ENCODE data around the gene PLEKHH3. TPM values are rescaled to one million over a fixed set of nuclear protein-coding genes. Genes with fewer than 3 reads are reported as not detected.
"Not testable (repeated sequence)": the region's sequence is repeated elsewhere in the genome, so short reads cannot be mapped to it uniquely, and the experiment has no call there.

The PLEKHH3 gene
- total RNA-seq, 1 donor from 2014 or later = 26.1 TPM

GRCh38 chr17:42674755-42675347 is 1.9 kb downstream of the PLEKHH3 start:
- ATAC-seq (no peak), DNase-seq (ENCODE audit: missing footprints) (no peak)
- intact Hi-C loops (cut with DNase I) = no loop called here

DNA sequence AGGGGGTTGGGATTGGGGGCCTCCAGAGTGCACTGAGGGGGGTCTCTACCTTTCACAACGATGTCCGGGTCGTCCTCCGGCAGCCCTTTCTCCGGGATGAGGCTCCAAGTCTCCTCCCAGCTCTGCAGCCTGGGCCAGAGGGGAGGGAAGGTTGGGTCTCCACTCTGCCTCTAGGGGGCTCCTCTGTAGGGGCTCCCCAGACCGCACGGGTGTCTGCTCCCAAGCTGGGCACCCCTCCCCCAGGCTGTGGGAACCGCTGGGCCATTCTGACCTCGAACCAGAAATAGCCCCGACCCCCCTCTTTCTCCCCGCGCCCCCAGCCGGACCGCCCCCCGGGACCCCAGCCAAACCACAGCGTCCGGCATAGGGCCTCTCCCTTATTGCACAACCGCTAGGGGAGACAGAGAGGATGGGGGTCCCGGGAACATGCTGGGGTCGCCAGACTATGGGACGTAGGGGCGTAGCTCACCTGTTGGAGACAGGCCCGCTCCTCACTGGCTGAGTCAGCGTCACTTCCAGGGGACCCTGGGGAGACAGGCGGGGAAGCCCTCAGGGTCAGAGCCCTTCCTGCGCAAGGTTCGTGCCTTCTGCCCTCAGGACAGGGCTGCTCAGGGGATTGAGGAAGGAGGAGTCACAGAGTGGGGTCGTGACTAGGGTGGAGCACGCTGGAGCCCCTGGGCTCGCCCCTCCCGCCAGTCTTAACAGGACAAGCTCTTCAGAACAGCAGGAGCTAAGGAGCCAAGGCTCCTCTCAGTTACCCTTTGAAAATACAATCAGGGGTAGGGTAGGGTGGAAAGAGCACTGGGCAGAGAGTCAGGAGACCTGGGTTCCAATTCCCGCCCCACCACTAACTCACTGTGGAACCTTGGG is 2.7 kb downstream of the PLEKHH3 start:
- DNase-seq (ENCODE audit: missing footprints) (peak; percentile 84), ATAC-seq (peak; percentile 2)
- intact Hi-C loops (cut with DNase I) = no loop called here

DNA sequence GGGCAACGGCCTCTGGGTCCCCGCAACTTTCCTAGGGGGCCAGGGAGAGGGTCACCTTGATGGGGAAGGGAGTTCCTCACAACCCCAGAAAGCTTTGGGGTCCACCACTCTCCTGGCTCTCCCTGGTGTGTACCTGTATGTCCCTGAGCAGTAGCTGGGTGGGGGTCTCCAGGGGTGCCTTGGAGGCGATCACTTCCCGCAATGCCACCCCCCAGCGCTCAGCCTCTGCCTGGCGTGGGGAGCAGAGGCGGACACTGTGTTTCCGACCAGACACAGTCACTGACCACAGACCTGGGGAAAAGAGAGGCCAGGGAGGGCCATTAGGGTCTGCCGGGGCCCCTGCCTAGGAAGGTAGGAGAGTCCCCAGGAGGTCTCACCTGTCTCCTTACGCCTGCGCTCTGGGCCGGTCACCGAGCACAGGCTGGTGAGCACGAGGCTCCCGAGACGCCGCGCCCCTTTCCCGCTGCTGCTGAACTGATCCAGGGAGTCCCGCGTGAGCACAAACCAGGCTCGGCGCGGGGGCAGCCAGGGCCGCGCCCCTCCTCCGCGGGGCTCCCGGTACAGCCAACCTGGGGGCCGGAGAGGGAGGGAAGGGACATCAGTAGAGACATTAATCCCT is 3.4 kb downstream of the PLEKHH3 start:
- DNase-seq (ENCODE audit: missing footprints) (no peak), ATAC-seq (no peak)

GRCh38 chr17:42672038-42672437 is 4.8 kb downstream of the PLEKHH3 start:
- intact Hi-C loops (cut with DNase I) = no loop called here
- ATAC-seq (no peak), DNase-seq (ENCODE audit: missing footprints) (no peak)

More for the DNA sequence above, 3.4 kb downstream of the PLEKHH3 start:
- intact Hi-C loops (cut with DNase I) = no loop called here

- ATAC-seq = no peak
- no peak for DNase-seq (ENCODE audit: missing footprints)
- intact Hi-C loops (cut with DNase I) = no loop called here
Observed at GRCh38 chr17:42670789-42671657, 5.8 kb downstream of the PLEKHH3 start.

DNA sequence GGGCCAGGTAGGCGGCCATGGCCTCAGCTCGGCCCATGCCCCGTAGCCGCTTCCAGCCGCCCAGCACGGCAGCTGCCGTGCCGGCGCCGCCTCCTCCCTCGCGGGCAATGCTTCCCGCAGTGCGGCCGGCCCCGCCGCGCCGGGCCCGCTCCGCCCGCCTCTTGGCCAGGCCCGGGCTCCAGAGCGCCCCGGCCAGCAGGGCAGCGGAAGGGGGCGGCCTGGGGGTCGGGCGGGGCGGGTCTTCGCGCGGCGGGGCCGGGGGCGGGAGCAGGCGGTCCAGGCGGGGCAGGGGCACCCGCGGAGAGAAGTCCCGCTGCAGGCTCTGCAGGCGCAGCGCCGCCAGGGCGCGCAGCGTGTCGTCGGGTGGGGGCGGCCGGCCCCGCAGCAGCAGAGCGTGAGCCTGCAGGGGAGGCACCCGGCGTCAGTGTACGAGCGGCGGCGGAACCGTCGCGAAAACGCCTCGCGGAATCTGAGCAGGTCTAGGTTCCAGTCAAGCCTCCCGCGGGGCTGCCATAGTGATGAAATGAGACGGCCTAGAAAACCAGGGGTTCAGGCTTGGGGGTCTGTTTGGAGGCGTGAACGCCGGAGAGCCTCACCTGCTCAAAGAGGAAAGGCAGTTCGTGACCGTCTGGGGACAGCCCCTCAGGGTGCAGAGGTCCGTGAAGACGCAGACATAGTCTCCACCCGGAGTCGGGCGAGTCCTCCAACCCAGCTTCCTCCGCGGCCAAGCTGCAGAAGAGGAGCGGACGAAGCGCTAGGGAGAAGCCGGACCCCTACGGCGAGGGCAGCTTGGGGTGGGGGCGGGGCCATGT is 6.6 kb downstream of the PLEKHH3 start:
- no peak for ATAC-seq
- intact Hi-C loops (cut with DNase I) = no loop called here
- no peak for DNase-seq (ENCODE audit: missing footprints)

DNA sequence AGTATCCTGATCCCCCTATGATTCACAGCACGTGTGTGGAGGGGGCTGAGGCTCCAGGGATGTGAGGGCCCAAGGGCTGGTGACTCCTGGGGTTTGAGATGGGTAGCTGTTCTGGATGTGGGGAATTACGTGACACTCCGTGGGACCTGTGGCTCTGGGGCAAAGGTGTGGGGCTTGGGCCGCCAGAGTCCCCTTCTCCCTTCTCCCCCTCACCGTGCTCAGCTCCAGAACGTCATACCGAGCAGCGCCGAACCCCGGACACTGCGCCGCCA is 7.2 kb downstream of the PLEKHH3 start:
- intact Hi-C loops (cut with DNase I) = no loop called here
- DNase-seq (ENCODE audit: missing footprints) (no peak), ATAC-seq (no peak)

GRCh38 chr17:42667088-42667951 is 9.5 kb downstream of the PLEKHH3 start:
- ATAC-seq = peak; percentile 47
- intact Hi-C loops (cut with DNase I) = no loop called here
- no peak for DNase-seq (ENCODE audit: missing footprints)

- DNase-seq (ENCODE audit: missing footprints); ATAC-seq: not testable (repeated sequence)
Observed at GRCh38 chr17:42666126-42666525, 10.7 kb downstream of the PLEKHH3 start.

DNA sequence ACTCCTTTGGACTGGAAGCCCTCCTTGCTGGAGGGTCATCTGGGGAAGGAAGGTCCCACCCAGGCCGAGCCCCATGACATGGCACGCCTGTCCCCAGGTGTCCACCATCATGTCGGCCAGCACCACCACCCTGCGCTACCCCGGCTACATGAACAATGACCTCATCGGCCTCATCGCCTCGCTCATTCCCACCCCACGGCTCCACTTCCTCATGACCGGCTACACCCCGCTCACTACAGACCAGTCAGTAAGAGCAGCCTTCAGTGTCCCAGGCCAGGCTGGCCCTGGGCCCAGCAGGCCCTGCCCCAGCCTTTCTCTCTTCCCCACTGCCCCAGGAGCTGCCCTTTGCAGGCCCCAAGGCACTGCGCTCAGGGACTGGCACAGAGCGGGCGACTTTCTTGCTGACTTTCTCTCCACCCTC is 11.2 kb downstream of the PLEKHH3 start:
- intact Hi-C loops (cut with DNase I) = no loop called here
- DNase-seq (ENCODE audit: missing footprints) (no peak), ATAC-seq (no peak)

More at GRCh38 chr17:42666126-42666525, 10.7 kb downstream of the PLEKHH3 start:
- intact Hi-C loops (cut with DNase I) = not testable (repeated sequence)

- DNase-seq (ENCODE audit: missing footprints) (no peak), ATAC-seq (no peak)
- intact Hi-C loops (cut with DNase I) = no loop called here
Observed at GRCh38 chr17:42660692-42661345, 16.0 kb downstream of the PLEKHH3 start.

- intact Hi-C loops (cut with DNase I); ATAC-seq; DNase-seq (ENCODE audit: missing footprints): not testable (repeated sequence)
Observed at GRCh38 chr17:42659932-42660274, 16.9 kb downstream of the PLEKHH3 start.

- intact Hi-C loops (cut with DNase I) = no loop called here
- peak; percentile 95 for ATAC-seq
- DNase-seq (ENCODE audit: missing footprints) = peak; percentile 90
Observed at GRCh38 chr17:42659079-42659931, 17.5 kb downstream of the PLEKHH3 start, which contains the start of gene TUBG2. Gene TUBG2 (plus strand): TSS chr17:42659284. CDS start chr17:42659504, 220 bp downstream.

DNA sequence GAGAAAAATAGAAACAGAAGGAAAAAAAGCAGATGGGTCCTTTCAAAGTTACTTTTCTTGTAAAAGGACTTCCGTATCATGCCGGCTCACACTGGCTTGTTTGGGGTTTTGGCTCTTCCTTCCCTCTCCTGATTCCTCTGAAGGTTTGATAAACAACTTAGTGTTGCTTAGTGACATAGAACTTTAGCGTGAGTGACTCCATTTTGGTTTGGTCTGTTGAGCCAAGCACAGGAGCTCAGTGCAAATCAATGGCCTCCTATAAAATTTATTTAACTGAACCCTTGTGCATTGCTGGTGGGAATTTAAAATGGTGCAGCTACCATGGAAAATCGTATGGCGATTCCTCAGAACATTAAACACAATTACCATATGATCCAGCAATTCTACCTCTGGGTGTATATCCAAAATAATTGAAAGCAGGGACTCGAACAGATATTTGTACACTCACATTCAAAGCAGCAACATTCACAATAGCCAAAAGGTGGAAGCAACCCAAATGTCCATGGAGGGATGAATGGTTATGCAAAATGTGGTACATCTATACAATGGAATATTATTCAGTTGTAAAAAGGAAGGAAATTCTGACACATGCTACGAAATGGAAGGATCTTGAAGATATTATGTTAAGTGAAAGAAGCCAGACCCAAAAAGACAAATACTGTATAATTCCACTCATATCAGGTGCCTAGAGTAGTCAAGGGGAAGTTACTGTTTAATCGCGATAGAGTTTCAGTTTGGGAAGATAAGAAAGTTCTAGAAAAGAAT is 18.8 kb downstream of the PLEKHH3 start:
- intact Hi-C loops (cut with DNase I) = no loop called here
- no peak for ATAC-seq
- no peak for DNase-seq (ENCODE audit: missing footprints)

GRCh38 chr17:42655528-42655927 is 21.3 kb downstream of the PLEKHH3 start:
- DNase-seq (ENCODE audit: missing footprints) (no peak), ATAC-seq (no peak)
- intact Hi-C loops (cut with DNase I) = no loop called here

Measured in Right ventricle myocardium inferior (tissue), 1 donor.